Measurements from ENCODE around the gene ABCA12. TPM values are rescaled to one million over a fixed set of nuclear protein-coding genes. Genes with fewer than 3 reads are reported as not detected.
"Not testable (repeated sequence)": the region's sequence is repeated elsewhere in the genome, so short reads cannot be mapped to it uniquely, and the experiment has no call there.

Gene ABCA12
- total and polyA plus RNA-seq, 2 of the 8 experiments (the other 6 are each of a cell fraction or from before 2014, with no cell fraction given) = not detected

GRCh38 chr2:215163319-215163718 is 24.9 kb upstream of the ABCA12 start:
- POLR2A ChIA-PET (ENCODE audit: partially characterized antibody); H3K79me1 ChIP-seq (ENCODE audit: low read depth, low read length); H2BK120ac ChIP-seq (replicated peaks; ENCODE audit: low read depth, low read length); H3K23ac ChIP-seq (ENCODE audit: insufficient read length); H4K20me1 ChIP-seq (replicated peaks in 1 of 2; ENCODE audit: control insufficient read depth in 1 of 2, insufficient read depth in 2 of 2, low read length in 2 of 2); DNase-seq (ENCODE audit: low read depth in 1 of 2, low spot score in 2 of 2); H3K56ac ChIP-seq (replicated peaks; ENCODE audit: insufficient read length, low read depth, low read length); H2BK12ac ChIP-seq (ENCODE audit: low read depth, low read length); CTCF ChIA-PET (ENCODE audit: partially characterized antibody); H3K4me3 ChIP-seq (ENCODE audit: extremely low read depth in 1 of 4, insufficient read depth in 2 of 4, low read depth in 3 of 4, low read length in 4 of 4); H3K14ac ChIP-seq (ENCODE audit: insufficient read length); FAIRE-seq; H3K4me1 ChIP-seq (replicated peaks in 1 of 4; ENCODE audit: control insufficient read depth in 3 of 4, insufficient read depth in 4 of 4, low read length in 3 of 4); H3K36me3 ChIP-seq (ENCODE audit: control insufficient read depth in 2 of 4, insufficient read depth in 4 of 4, low read length in 3 of 4); H3K27me3 ChIP-seq (replicated peaks in 1 of 4; ENCODE audit: control insufficient read depth in 3 of 4, extremely low read depth in 1 of 4, insufficient read depth in 3 of 4, low read length in 3 of 4); H3K23me2 ChIP-seq (ENCODE audit: low read depth, low read length); H3K4ac ChIP-seq (replicated peaks; ENCODE audit: insufficient read length, low read depth, low read length); H3K4me2 ChIP-seq (ENCODE audit: insufficient read depth in 1 of 2, low read depth in 2 of 2, low read length in 2 of 2); H4K8ac ChIP-seq (ENCODE audit: extremely low read depth, insufficient read depth, low read length); H2AFZ ChIP-seq (ENCODE audit: low read length); H3K27ac ChIP-seq (ENCODE audit: low read depth, low read length); H4K5ac ChIP-seq (ENCODE audit: insufficient read length, low read depth, low read length); H2AK5ac ChIP-seq (ENCODE audit: low read depth, low read length); H2BK5ac ChIP-seq (ENCODE audit: low read depth, low read length); H3K9ac ChIP-seq (replicated peaks in 1 of 4; ENCODE audit: extremely low read depth in 1 of 4, low read depth in 3 of 4, low read length in 3 of 4); H4K91ac ChIP-seq (replicated peaks; ENCODE audit: insufficient read length, low read length); H2BK15ac ChIP-seq (ENCODE audit: low read length); H3K79me2 ChIP-seq (ENCODE audit: control insufficient read depth in 1 of 2, insufficient read depth in 2 of 2, low read length in 2 of 2); H3K18ac ChIP-seq (ENCODE audit: extremely low read depth, low read length); H2BK20ac ChIP-seq (ENCODE audit: low read length): not testable (repeated sequence)
- peaks cover 0 to 12% of the 10 kb centered on the region in 2 experiments; a peak in 1 of 4 replicates for H3K9me3 ChIP-seq (ENCODE audit: insufficient read depth in 2 of 2, low read depth in 1 of 2, low read length in 1 of 2)
- 94% methylated on average over 12 of the region's 31 CpGs; no CpG with 5 or more reads in 1 of the 2 experiments for WGBS, 2 experiments (ENCODE audit: extremely low coverage in 1 of 2, insufficient coverage in 1 of 2, insufficient read length in 1 of 2, insufficient replicate concordance in 2 of 2, low coverage in 1 of 2, low lambda C conversion rate in 2 of 2, missing lambda C conversion rate in 1 of 2)
